Endothelial cell (in vitro differentiated cells): ENCODE results near the gene CHRNA4. TPM values are rescaled to one million over a fixed set of nuclear protein-coding genes. Genes with fewer than 3 reads are reported as not detected.

Experiments
- DNase-seq: peaks from one replicate; pipeline ENCODE4 v3.0.0; 2021; ENCODE audit warnings: low spot score
- H3K27ac Mint-ChIP-seq: one replicate; pipeline ENCODE4 v1.8.0; 2021; ENCODE audit warnings: mixed read lengths, inconsistent platforms; ENCODE audit not compliant: unreplicated experiment
- H3K27me3 Mint-ChIP-seq: one replicate; pipeline ENCODE4 v1.8.0; 2021; ENCODE audit warnings: mild to moderate bottlenecking, moderate library complexity, mixed read lengths, inconsistent platforms; ENCODE audit not compliant: unreplicated experiment
- H3K36me3 Mint-ChIP-seq: one replicate; pipeline ENCODE4 v1.8.0; 2021; ENCODE audit warnings: mild to moderate bottlenecking, low read depth, mixed read lengths, inconsistent platforms; ENCODE audit not compliant: unreplicated experiment
- H3K4me1 Mint-ChIP-seq: one replicate; pipeline ENCODE4 v1.8.0; 2021; ENCODE audit warnings: mild to moderate bottlenecking, mixed read lengths, inconsistent platforms; ENCODE audit not compliant: unreplicated experiment
- H3K4me3 Mint-ChIP-seq: one replicate; pipeline ENCODE4 v1.8.0; 2021; ENCODE audit warnings: mild to moderate bottlenecking, mixed read lengths, inconsistent platforms; ENCODE audit not compliant: unreplicated experiment
- H3K9me3 Mint-ChIP-seq: one replicate; pipeline ENCODE4 v1.8.0; 2021; ENCODE audit warnings: mixed read lengths, inconsistent platforms; ENCODE audit not compliant: unreplicated experiment
- total RNA-seq: library from RNA; stranded (reverse); fragmentation: NEBNext Ultra II Directional; extraction: Animal tissue kit (Norgen Biotek cat#: 25700); gene quantifications from one replicate; pipeline ENCODE4 v1.2.1, GENCODE V29; 2021; ENCODE audit not compliant: unreplicated experiment
- TF ChIP-seq, protein P1 (sequence below): fragments of 200-600 bp; sonication (generic); IDR thresholded peaks from one replicate; pipeline ENCODE4 v1.5.0; 2021; ENCODE audit warnings: antibody characterized with exemption; ENCODE audit not compliant: unreplicated experiment

CHRNA4 gene
- total RNA-seq, 1 donor from 2014 or later, result 2.6 TPM

GRCh38 chr20:63296531-63297299, 64.4 kb downstream of the CHRNA4 start:
- TF ChIP-seq, protein P1, sequence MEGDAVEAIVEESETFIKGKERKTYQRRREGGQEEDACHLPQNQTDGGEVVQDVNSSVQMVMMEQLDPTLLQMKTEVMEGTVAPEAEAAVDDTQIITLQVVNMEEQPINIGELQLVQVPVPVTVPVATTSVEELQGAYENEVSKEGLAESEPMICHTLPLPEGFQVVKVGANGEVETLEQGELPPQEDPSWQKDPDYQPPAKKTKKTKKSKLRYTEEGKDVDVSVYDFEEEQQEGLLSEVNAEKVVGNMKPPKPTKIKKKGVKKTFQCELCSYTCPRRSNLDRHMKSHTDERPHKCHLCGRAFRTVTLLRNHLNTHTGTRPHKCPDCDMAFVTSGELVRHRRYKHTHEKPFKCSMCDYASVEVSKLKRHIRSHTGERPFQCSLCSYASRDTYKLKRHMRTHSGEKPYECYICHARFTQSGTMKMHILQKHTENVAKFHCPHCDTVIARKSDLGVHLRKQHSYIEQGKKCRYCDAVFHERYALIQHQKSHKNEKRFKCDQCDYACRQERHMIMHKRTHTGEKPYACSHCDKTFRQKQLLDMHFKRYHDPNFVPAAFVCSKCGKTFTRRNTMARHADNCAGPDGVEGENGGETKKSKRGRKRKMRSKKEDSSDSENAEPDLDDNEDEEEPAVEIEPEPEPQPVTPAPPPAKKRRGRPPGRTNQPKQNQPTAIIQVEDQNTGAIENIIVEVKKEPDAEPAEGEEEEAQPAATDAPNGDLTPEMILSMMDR, result no peak
- Mint-ChIP-seq H3K4me3 (no peak overlapping the region), H3K27me3 (no peaks in the 10 kb centered on the region), H3K9me3 (no peaks in the 10 kb centered on the region), H3K27ac (no peak overlapping the region), H3K36me3 (no peaks in the 10 kb centered on the region), H3K4me1 (no peaks in the 10 kb centered on the region)
- DNase-seq, result no peak

GRCh38 chr20:63295846-63296245, 65.3 kb downstream of the CHRNA4 start:
- H3K4me1 Mint-ChIP-seq, result no peaks in the 10 kb centered on the region
- no peak overlapping the region for H3K27ac Mint-ChIP-seq
- no peaks in the 10 kb centered on the region for H3K36me3 Mint-ChIP-seq
- TF ChIP-seq, protein P1, result no peak
- H3K27me3 Mint-ChIP-seq, result no peaks in the 10 kb centered on the region
- DNase-seq, result no peak
- H3K9me3 Mint-ChIP-seq, result no peaks in the 10 kb centered on the region
- no peak overlapping the region for H3K4me3 Mint-ChIP-seq

DNA sequence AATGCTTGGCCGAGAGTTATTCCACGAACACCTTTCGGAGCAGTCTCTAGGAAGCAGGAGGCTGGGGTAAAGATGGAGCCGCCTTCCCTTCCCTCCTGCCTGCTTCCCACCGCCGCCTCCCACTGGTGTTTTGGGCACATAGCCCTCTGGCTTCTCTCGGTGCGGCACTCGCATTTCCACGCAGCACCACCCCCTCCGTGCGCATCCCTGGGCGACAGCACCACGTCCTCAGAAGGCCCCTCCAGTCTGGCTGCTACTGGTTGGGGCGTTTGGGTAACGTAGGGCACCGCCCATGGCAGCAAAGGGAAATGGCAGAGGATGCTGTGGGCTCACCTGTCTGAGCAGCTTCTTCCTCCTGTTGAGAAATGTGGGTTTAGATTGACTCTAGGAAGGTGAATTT, 65.7 kb downstream of the CHRNA4 start:
- Mint-ChIP-seq H3K9me3 (no peaks in the 10 kb centered on the region), H3K27ac (no peak overlapping the region), H3K4me3 (no peak overlapping the region), H3K36me3 (no peaks in the 10 kb centered on the region), H3K4me1 (no peaks in the 10 kb centered on the region), H3K27me3 (no peaks in the 10 kb centered on the region)
- no peak for DNase-seq
- TF ChIP-seq, protein P1, result no peak

DNA sequence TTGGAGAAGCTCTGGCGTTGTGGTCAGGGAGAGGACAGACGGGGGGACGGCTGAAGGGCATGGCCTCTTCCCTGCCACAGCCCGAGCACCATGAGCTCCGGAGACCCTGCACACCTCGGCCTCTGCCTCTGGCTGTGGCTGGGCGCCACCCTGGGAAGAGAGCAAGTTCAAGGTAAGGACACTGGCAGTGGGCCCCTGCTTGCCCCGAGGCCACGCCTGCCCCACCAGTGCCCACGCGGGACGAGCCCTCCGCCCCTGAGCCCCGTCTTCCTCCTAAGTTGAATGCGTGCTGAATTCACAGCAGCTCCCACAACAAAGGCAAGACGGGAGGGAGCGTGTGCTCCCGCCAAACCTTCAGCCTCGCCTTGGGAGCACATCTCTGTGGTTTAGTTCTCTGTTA, 66.1 kb downstream of the CHRNA4 start:
- Mint-ChIP-seq H3K27ac (no peak overlapping the region), H3K4me1 (no peaks in the 10 kb centered on the region), H3K9me3 (no peaks in the 10 kb centered on the region), H3K36me3 (no peaks in the 10 kb centered on the region), H3K27me3 (no peaks in the 10 kb centered on the region), H3K4me3 (no peak overlapping the region)
- TF ChIP-seq, protein P1, result no peak
- no peak for DNase-seq

GRCh38 chr20:63294536-63294900, 66.6 kb downstream of the CHRNA4 start:
- Mint-ChIP-seq H3K4me3 (no peak overlapping the region), H3K27ac (no peak overlapping the region), H3K4me1 (no peaks in the 10 kb centered on the region), H3K27me3 (no peaks in the 10 kb centered on the region), H3K9me3 (no peaks in the 10 kb centered on the region), H3K36me3 (no peaks in the 10 kb centered on the region)
- TF ChIP-seq, protein P1, result no peak
- no peak for DNase-seq
